OCI-LY3 (cell line): Measurements from ENCODE around the gene MAPK8IP1.
"Not testable (repeated sequence)": the region's sequence is repeated elsewhere in the genome, so short reads cannot be mapped to it uniquely, and the experiment has no call there.

Source experiments
- H2AFZ ChIP-seq: fragments of 200-600, 300-600 bp; shearing (Covaris generic); 2 replicates; pipeline ENCODE4 v1.6.0; 2014; ENCODE audit warnings: antibody characterized with exemption, low read depth, low read length
- H3K27ac ChIP-seq: fragments of 200-600, 300-600 bp; sonication (generic); 2 replicates; pipeline ENCODE4 v1.5.1; 2014; ENCODE audit warnings: mild to moderate bottlenecking, low read length, moderate library complexity, mixed read lengths
- H3K27me3 ChIP-seq: fragments of 200-600, 300-600 bp; sonication (generic); 2 replicates; pipeline ENCODE4 v1.6.1; 2014; ENCODE audit warnings: low read depth, low read length, mixed read lengths
- H3K36me3 ChIP-seq: fragments of 200-600, 300-600 bp; sonication (generic); replicated peaks from 2 replicates; pipeline ENCODE3; 2014; ENCODE audit warnings: low read depth, low read length, mixed read lengths
- H3K4me1 ChIP-seq: fragments of 300-600, 200-600 bp; sonication (generic); 2 replicates; pipeline ENCODE4 v1.6.1; 2014; ENCODE audit warnings: low read length, mixed read lengths
- H3K4me2 ChIP-seq: fragments of 200-600, 300-600 bp; sonication (generic); 2 replicates; pipeline ENCODE4 v1.6.1; 2014; ENCODE audit warnings: low read length, mixed read lengths
- H3K4me3 ChIP-seq: fragments of 300-600, 200-600 bp; sonication (generic); 2 replicates; pipeline ENCODE4 v1.5.1; 2014; ENCODE audit warnings: antibody characterized with exemption, mild to moderate bottlenecking, low read length, moderate library complexity
- H3K79me2 ChIP-seq: fragments of 300-600, 200-600 bp; shearing (Covaris generic); 2 replicates; pipeline ENCODE4 v1.6.1; 2014; ENCODE audit warnings: mild to moderate bottlenecking, low read length, mixed read lengths
- H3K9ac ChIP-seq: fragments of 300-600, 200-600 bp; shearing (Covaris generic); 2 replicates; pipeline ENCODE4 v1.6.0; 2014; ENCODE audit warnings: mild to moderate bottlenecking, low read length, moderate library complexity
- H3K9me3 ChIP-seq: fragments of 200-600, 300-600 bp; shearing (Covaris generic); 2 replicates; pipeline ENCODE4 v1.6.1; 2014; ENCODE audit warnings: low read length, mixed read lengths; ENCODE audit not compliant: insufficient read depth
- H4K20me1 ChIP-seq: fragments of 200-600, 300-600 bp; sonication (generic); 2 replicates; pipeline ENCODE4 v1.6.1; 2016; ENCODE audit warnings: low read length, mixed read lengths; ENCODE audit not compliant: insufficient read depth
- EZH2phosphoT487 ChIP-seq: fragments of 200-600 bp; shearing (Covaris generic); IDR thresholded peaks from 2 replicates; pipeline ENCODE4 v1.6.1; 2018; ENCODE audit warnings: antibody characterized with exemption, mixed run types, low read depth
- TF ChIP-seq, protein P1 (sequence below): fragments of 200-600, 300-600 bp; sonication (generic); IDR thresholded peaks from 2 replicates; pipeline ENCODE4 v1.5.1; 2014; ENCODE audit warnings: antibody characterized with exemption, low read length, low read depth

MAPK8IP1 gene

DNA sequence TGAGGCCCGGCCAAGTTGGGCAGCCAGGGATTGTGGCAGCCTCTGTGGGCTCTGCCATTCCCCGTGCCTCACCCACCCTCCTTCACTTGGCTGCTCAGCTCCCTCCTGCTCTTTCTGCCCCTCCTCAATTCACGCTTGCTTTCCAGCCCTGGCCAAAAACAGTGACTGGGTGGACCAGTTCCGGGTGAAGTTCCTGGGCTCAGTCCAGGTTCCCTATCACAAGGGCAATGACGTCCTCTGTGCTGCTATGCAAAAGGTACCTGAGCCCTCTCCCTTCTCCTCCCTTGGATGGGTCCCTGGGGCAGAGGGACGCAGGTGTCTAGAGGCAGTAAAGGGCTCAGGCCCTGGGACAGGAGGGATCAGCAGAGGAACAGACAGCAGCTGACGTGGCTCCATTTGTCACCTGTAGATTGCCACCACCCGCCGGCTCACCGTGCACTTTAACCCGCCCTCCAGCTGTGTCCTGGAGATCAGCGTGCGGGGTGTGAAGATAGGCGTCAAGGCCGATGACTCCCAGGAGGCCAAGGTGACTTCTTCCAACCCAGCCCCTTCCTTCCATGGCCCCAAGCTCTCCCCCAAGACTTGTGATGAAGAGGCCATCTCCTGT lies 19.0 kb downstream of the MAPK8IP1 start:
- Histone ChIP-seq H4K20me1 (no peaks in the 10 kb centered on the region), H3K4me3 (no peak overlapping the region), H3K9ac (no peak overlapping the region), H3K4me1 (no peaks in the 10 kb centered on the region; the same call in 1 of the 2 replicates), H3K36me3 (no peaks in the 10 kb centered on the region), H3K27me3 (no peaks in the 10 kb centered on the region), H3K9me3 (no peaks in the 10 kb centered on the region), H3K4me2 (no peak overlapping the region), H3K79me2 (no peaks in the 10 kb centered on the region), H3K27ac (no peak overlapping the region), H2AFZ (no peak overlapping the region)
- TF ChIP-seq, protein P1, sequence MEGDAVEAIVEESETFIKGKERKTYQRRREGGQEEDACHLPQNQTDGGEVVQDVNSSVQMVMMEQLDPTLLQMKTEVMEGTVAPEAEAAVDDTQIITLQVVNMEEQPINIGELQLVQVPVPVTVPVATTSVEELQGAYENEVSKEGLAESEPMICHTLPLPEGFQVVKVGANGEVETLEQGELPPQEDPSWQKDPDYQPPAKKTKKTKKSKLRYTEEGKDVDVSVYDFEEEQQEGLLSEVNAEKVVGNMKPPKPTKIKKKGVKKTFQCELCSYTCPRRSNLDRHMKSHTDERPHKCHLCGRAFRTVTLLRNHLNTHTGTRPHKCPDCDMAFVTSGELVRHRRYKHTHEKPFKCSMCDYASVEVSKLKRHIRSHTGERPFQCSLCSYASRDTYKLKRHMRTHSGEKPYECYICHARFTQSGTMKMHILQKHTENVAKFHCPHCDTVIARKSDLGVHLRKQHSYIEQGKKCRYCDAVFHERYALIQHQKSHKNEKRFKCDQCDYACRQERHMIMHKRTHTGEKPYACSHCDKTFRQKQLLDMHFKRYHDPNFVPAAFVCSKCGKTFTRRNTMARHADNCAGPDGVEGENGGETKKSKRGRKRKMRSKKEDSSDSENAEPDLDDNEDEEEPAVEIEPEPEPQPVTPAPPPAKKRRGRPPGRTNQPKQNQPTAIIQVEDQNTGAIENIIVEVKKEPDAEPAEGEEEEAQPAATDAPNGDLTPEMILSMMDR: no peak
- no peak for TF ChIP-seq EZH2phosphoT487

DNA sequence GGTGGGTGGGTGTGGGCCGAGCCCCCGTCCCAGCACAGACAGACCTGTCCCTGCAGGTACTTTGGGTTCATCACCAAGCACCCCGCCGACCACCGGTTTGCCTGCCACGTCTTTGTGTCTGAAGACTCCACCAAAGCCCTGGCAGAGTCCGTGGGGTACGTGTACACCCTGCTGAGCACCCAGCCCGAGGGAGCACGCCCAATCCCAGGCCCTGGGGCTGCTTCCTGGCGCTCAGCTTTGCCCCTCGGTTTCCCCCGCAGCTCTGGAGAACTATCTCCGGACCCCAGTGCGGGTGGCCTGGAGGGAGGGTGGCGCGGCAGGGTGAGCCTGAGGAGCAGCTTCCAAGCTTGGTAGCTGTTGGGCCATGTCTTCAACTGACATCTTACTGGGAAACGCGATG lies 19.6 kb downstream of the MAPK8IP1 start:
- H3K27ac ChIP-seq: no peak overlapping the region
- H3K4me3 ChIP-seq: no peak overlapping the region
- TF ChIP-seq, protein P1: no peak
- TF ChIP-seq EZH2phosphoT487: no peak
- no peak overlapping the region for H3K9ac ChIP-seq
- no peaks in the 10 kb centered on the region for H4K20me1 ChIP-seq
- H3K4me2 ChIP-seq: no peak overlapping the region
- no peaks in the 10 kb centered on the region for H3K27me3 ChIP-seq
- H2AFZ ChIP-seq: no peak overlapping the region
- H3K79me2 ChIP-seq: no peaks in the 10 kb centered on the region
- H3K4me1 ChIP-seq: no peaks in the 10 kb centered on the region; the same call in 1 of the 2 replicates
- no peaks in the 10 kb centered on the region for H3K36me3 ChIP-seq
- no peaks in the 10 kb centered on the region for H3K9me3 ChIP-seq

DNA sequence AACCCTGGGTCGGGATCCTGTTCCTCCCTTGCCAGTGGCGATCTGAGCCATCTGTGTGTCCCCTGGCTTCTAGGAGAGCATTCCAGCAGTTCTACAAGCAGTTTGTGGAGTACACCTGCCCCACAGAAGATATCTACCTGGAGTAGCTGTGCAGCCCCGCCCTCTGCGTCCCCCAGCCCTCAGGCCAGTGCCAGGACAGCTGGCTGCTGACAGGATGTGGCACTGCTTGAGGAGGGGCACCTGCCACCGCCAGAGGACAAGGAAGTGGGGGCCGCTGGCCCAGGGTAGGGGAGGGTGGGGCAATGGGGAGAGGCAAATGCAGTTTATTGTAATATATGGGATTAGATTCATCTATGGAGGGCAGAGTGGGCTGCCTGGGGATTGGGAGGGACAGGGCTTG lies 20.1 kb downstream of the MAPK8IP1 start:
- not testable (repeated sequence) for H3K27me3 ChIP-seq, H3K9ac ChIP-seq, H2AFZ ChIP-seq, H3K4me2 ChIP-seq, H3K9me3 ChIP-seq, H3K4me1 ChIP-seq, H3K27ac ChIP-seq, H4K20me1 ChIP-seq, H3K36me3 ChIP-seq, H3K4me3 ChIP-seq, H3K79me2 ChIP-seq

DNA sequence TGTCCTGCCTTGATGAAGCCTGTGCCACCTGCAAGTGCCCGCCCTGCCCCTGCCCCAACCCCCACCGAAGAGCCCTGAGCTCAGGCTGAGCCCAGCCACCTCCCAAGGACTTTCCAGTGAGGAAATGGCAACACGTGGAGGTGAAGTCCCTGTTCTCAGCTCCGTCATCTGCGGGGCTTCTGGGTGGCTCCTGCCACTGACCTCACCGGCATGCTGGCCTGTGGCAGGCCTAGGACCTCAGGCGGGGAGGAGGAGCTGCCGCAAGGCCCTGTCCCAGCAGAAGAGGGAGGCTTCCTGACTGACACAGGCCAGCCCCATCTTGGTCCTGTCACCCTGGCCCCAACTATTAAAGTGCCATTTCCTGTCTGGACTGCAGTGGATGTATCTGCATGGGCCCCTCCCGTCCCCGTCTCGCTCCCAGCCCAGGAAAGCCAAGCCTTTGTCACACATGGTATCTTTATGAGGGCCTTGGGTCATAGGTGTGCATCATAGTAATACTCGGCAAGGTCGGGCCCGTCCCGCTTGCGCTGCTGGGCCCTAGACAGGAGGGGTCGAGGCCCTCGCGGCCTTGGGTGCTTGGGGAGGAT lies 20.7 kb downstream of the MAPK8IP1 start:
- H3K9me3 ChIP-seq: no peaks in the 10 kb centered on the region
- TF ChIP-seq EZH2phosphoT487: no peak
- TF ChIP-seq, protein P1: no peak
- no peak overlapping the region for H3K4me2 ChIP-seq
- no peak overlapping the region for H3K4me3 ChIP-seq
- no peak overlapping the region for H2AFZ ChIP-seq
- H4K20me1 ChIP-seq: no peaks in the 10 kb centered on the region
- H3K79me2 ChIP-seq: no peaks in the 10 kb centered on the region
- no peaks in the 10 kb centered on the region for H3K27me3 ChIP-seq
- no peak overlapping the region for H3K27ac ChIP-seq
- no peaks in the 10 kb centered on the region; the same call in 1 of the 2 replicates for H3K4me1 ChIP-seq
- no peaks in the 10 kb centered on the region for H3K36me3 ChIP-seq
- no peak overlapping the region for H3K9ac ChIP-seq
